GM23338 (cell line): Measurements from ENCODE around the gene ABCB6. TPM values are rescaled to one million over a fixed set of nuclear protein-coding genes. Genes with fewer than 3 reads are reported as not detected.

ENCODE experiments used
- ATAC-seq: fragments of 200-7000 bp; cut with Tn5 transposase; 3 replicates; pipeline ENCODE4 v1.9.1; 2020
- DNase-seq: peaks from one replicate; pipeline ENCODE4 v3.0.0-alpha.2; 2015; ENCODE audit warnings: low spot score
- H2AFZ ChIP-seq: fragments of 200-600 bp; sonication (generic); 2 replicates; pipeline ENCODE4 v1.8.0; 2016; ENCODE audit warnings: antibody characterized with exemption, mild to moderate bottlenecking, moderate library complexity
- H3F3A ChIP-seq: fragments of 200-600 bp; sonication (generic); replicated peaks from 2 replicates; pipeline ENCODE4 v1.8.0; 2017; ENCODE audit warnings: antibody characterized with exemption, mixed run types, low read depth
- H3K27ac ChIP-seq: fragments of 200-600 bp; sonication (generic); 2 replicates; pipeline ENCODE4 v1.6.1; 2016; ENCODE audit warnings: low read depth
- H3K27me3 ChIP-seq: fragments of 200-600 bp; sonication (generic); 2 replicates; pipeline ENCODE4 v1.8.0; 2016; ENCODE audit warnings: mild to moderate bottlenecking, mixed run types, moderate library complexity; ENCODE audit not compliant: insufficient read depth
- H3K36me3 ChIP-seq: fragments of 200-600 bp; sonication (generic); 2 replicates; pipeline ENCODE4 v1.8.0; 2016; ENCODE audit warnings: mild to moderate bottlenecking; ENCODE audit not compliant: insufficient read depth
- H3K4me1 ChIP-seq: fragments of 200-600 bp; sonication (generic); 2 replicates; pipeline ENCODE4 v1.8.0; 2016; ENCODE audit warnings: mild to moderate bottlenecking, moderate library complexity; ENCODE audit not compliant: insufficient read depth
- H3K4me2 ChIP-seq: fragments of 200-600 bp; sonication (generic); 2 replicates; pipeline ENCODE4 v1.7.1; 2017; ENCODE audit warnings: mixed run types
- H3K4me3 ChIP-seq: fragments of 200-600 bp; sonication (generic); 2 replicates; pipeline ENCODE4 v1.6.1; 2016; ENCODE audit warnings: mixed run types
- H3K79me2 ChIP-seq: fragments of 200-600 bp; sonication (generic); replicated peaks from 2 replicates; pipeline ENCODE4 v1.8.0; 2017; ENCODE audit warnings: mild to moderate bottlenecking; ENCODE audit not compliant: insufficient read depth
- H3K9me2 ChIP-seq: fragments of 200-600 bp; sonication (generic); 2 replicates; pipeline ENCODE4 v1.8.0; 2017; ENCODE audit not compliant: insufficient read depth
- H4K20me1 ChIP-seq: fragments of 200-600 bp; sonication (generic); replicated peaks from 2 replicates; pipeline ENCODE4 v1.8.0; 2017; ENCODE audit warnings: mild to moderate bottlenecking; ENCODE audit not compliant: insufficient read depth
- H3K27ac Mint-ChIP-seq: 2 replicates; pipeline ENCODE4 v1.8.0; 2020; ENCODE audit warnings: inconsistent platforms, mild to moderate bottlenecking, moderate library complexity, mixed read lengths
- H3K27me3 Mint-ChIP-seq: 3 replicates; pipeline ENCODE4 v1.8.0; 2022; ENCODE audit warnings: low read depth, mild to moderate bottlenecking, moderate library complexity, mixed read lengths, inconsistent platforms; ENCODE audit not compliant: insufficient read depth, poor library complexity
- H3K36me3 Mint-ChIP-seq: 3 replicates; pipeline ENCODE4 v1.8.0; 2021; ENCODE audit warnings: low read depth, mild to moderate bottlenecking, inconsistent platforms, moderate library complexity, mixed read lengths
- H3K4me1 Mint-ChIP-seq: 3 replicates; pipeline ENCODE4 v1.8.0; 2020; ENCODE audit warnings: mild to moderate bottlenecking, inconsistent platforms, mixed read lengths
- H3K4me3 Mint-ChIP-seq: 3 replicates; pipeline ENCODE4 v1.8.0; 2021; ENCODE audit warnings: moderate library complexity, mild to moderate bottlenecking, inconsistent platforms, mixed read lengths
- H3K9me3 Mint-ChIP-seq: 3 replicates; pipeline ENCODE4 v1.8.0; 2020; ENCODE audit warnings: moderate library complexity, mild to moderate bottlenecking, inconsistent platforms, mixed read lengths
- CREB1 ChIP-seq: fragments of 250-450 bp; sonication (Bioruptor Pico); IDR thresholded peaks from 2 replicates; pipeline ENCODE4 v1.5.0; 2020; ENCODE audit warnings: low read depth, mild to moderate bottlenecking, moderate library complexity
- EZH2 ChIP-seq: fragments of 200-600 bp; sonication (generic); IDR thresholded peaks from one replicate; pipeline ENCODE4 v1.8.0; 2017; ENCODE audit warnings: antibody characterized with exemption, mild to moderate bottlenecking, low read depth; ENCODE audit not compliant: unreplicated experiment
- EZH2phosphoT487 ChIP-seq: fragments of 200-600 bp; sonication (generic); IDR thresholded peaks from one replicate; pipeline ENCODE4 v1.8.1; 2018; ENCODE audit warnings: antibody characterized with exemption; ENCODE audit not compliant: unreplicated experiment
- JUNB ChIP-seq: IDR thresholded peaks from one replicate; pipeline ENCODE4 v1.6.1; 2016; ENCODE audit warnings: antibody characterized with exemption; ENCODE audit not compliant: unreplicated experiment
- NANOG ChIP-seq: IDR thresholded peaks from 2 replicates; pipeline ENCODE4 v1.6.1; 2016; ENCODE audit warnings: antibody characterized with exemption, borderline replicate concordance
- POLR2AphosphoS5 ChIP-seq: IDR thresholded peaks from 2 replicates; pipeline ENCODE4 v1.6.1; 2016; ENCODE audit warnings: antibody characterized with exemption, low read depth
- STAT1 ChIP-seq: IDR thresholded peaks from one replicate; pipeline ENCODE4 v1.6.1; 2016; ENCODE audit warnings: antibody characterized with exemption; ENCODE audit not compliant: unreplicated experiment
- ZNF331 ChIP-seq: fragments of 250-450 bp; sonication (Bioruptor Pico); IDR thresholded peaks from 2 replicates; pipeline ENCODE4 v1.5.0; 2020; ENCODE audit warnings: low read depth, mild to moderate bottlenecking, moderate library complexity
- polyA plus RNA-seq: library from polyadenylated mRNA; unstranded; fragments of >200 nt; fragmentation: Nextera tagmentation; extraction: Ambion mirVana; gene quantifications from 2 replicates; pipeline ENCODE4 v1.2.1, GENCODE V29; 2016
- total RNA-seq: library from RNA; depleted of rRNA; stranded (reverse); fragments of >200 nt; shearing (Covaris generic); gene quantifications from 2 replicates; pipeline ENCODE4 v1.2.3, GENCODE V29; 2014
- TF ChIP-seq, protein P1 (sequence below), 2 experiments: fragments of 200-600 bp in 1 of 2; sonication (generic) in 1 of 2; conservative IDR thresholded peaks; 2 replicates each; pipeline versions ENCODE4 v1.5.1 to v1.6.1; 2016 to 2017; ENCODE audit warnings: antibody characterized with exemption in 2 of 2, low read depth in 2 of 2, mild to moderate bottlenecking in 2 of 2, moderate library complexity in 1 of 2
- TF ChIP-seq, protein P2 (sequence below): IDR thresholded peaks from one replicate; pipeline ENCODE4 v1.6.1; 2018; ENCODE audit warnings: antibody characterized with exemption; ENCODE audit not compliant: unreplicated experiment
- TF ChIP-seq, protein P3 (sequence below): IDR thresholded peaks from 2 replicates; pipeline ENCODE4 v1.6.1; 2016; ENCODE audit warnings: antibody characterized with exemption

ABCB6 gene
- total and polyA plus RNA-seq, 2 experiments from 2014 or later: 26.2 to 35.1 TPM

DNA sequence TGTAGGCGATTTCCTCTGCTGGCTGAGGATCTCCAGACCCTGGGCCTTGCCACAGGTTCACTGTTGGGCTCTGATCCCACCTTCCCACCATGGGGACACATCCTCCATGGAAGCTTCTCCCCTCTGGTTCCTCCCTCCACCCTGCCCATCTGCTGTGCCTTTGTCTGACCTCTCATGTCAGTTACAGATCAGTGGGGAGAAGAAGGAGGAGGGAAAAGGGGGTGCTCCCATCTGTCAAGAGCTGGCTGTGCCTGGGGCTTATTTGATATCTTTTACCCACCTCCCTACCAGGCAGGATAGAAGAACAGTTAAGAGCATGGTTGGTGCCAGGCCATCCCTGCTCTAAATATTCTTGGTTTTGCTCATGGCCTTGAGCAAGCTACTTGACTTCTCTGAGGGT lies 48.1 kb upstream of the ABCB6 start:
- H3K9me2 ChIP-seq: no peaks in the 10 kb centered on the region
- H4K20me1 ChIP-seq: no peaks in the 10 kb centered on the region
- Mint-ChIP-seq H3K4me3 (no peak overlapping the region), H3K36me3 (no peaks in the 10 kb centered on the region), H3K27me3 (peaks cover 19% of the 10 kb centered on the region), H3K9me3 (no peaks in the 10 kb centered on the region), H3K4me1 (no peaks in the 10 kb centered on the region), H3K27ac (no peak overlapping the region)
- ATAC-seq (no peak), DNase-seq (no peak)
- H3K4me3 ChIP-seq: no peak overlapping the region
- no peaks in the 10 kb centered on the region for H3K79me2 ChIP-seq
- H3K36me3 ChIP-seq: no peaks in the 10 kb centered on the region
- H3K27ac ChIP-seq: no peak overlapping the region
- H3K4me1 ChIP-seq: no peaks in the 10 kb centered on the region
- no peaks in the 10 kb centered on the region for H3F3A ChIP-seq
- TF ChIP-seq STAT1: no peak
- TF ChIP-seq ZNF331 (CRISPR knock-in tag): no peak
- TF ChIP-seq POLR2AphosphoS5: no peak
- no peak for TF ChIP-seq NANOG
- TF ChIP-seq, protein P1, sequence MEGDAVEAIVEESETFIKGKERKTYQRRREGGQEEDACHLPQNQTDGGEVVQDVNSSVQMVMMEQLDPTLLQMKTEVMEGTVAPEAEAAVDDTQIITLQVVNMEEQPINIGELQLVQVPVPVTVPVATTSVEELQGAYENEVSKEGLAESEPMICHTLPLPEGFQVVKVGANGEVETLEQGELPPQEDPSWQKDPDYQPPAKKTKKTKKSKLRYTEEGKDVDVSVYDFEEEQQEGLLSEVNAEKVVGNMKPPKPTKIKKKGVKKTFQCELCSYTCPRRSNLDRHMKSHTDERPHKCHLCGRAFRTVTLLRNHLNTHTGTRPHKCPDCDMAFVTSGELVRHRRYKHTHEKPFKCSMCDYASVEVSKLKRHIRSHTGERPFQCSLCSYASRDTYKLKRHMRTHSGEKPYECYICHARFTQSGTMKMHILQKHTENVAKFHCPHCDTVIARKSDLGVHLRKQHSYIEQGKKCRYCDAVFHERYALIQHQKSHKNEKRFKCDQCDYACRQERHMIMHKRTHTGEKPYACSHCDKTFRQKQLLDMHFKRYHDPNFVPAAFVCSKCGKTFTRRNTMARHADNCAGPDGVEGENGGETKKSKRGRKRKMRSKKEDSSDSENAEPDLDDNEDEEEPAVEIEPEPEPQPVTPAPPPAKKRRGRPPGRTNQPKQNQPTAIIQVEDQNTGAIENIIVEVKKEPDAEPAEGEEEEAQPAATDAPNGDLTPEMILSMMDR (conservative IDR thresholded peaks at IDR 0.05; ENCODE audit: low read depth in 2 of 2): no peak
- TF ChIP-seq EZH2phosphoT487: no peak
- H2AFZ ChIP-seq: no peak overlapping the region
- no peak overlapping the region for H3K4me2 ChIP-seq
- H3K27me3 ChIP-seq: no peaks in the 10 kb centered on the region

DNA sequence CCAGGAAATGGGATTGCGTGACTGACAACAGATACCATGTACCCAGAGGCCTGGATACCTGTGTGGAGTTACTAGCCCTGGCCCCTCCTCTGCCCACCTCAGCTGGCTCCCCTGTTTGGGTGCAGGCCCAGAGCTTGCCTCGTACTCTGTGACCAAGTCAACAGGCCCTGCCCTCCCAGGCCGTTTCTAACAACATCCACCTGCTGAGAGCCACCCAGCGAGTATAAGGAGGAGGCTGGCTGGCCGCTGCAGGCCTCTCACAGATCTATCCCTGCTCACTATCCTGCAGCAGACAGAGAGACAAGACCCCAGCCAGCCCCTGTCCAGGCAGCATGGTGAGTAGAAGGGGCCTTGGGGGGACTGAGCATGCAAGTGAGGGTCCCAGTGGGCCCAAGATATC lies 47.5 kb upstream of the ABCB6 start:
- DNase-seq (no peak), ATAC-seq (peak; percentile 85)
- Mint-ChIP-seq H3K36me3 (no peaks in the 10 kb centered on the region), H3K4me1 (no peaks in the 10 kb centered on the region), H3K9me3 (no peaks in the 10 kb centered on the region), H3K27ac (no peak overlapping the region), H3K4me3 (no peak overlapping the region), H3K27me3 (peaks cover 17% of the 10 kb centered on the region)
- Histone ChIP-seq H3K36me3 (no peaks in the 10 kb centered on the region), H3K4me3 (no peak overlapping the region), H3K27me3 (no peaks in the 10 kb centered on the region), H4K20me1 (no peaks in the 10 kb centered on the region), H3K4me1 (no peaks in the 10 kb centered on the region), H3K79me2 (no peaks in the 10 kb centered on the region), H3K4me2 (no peak overlapping the region), H3K27ac (no peak overlapping the region), H2AFZ (no peak overlapping the region), H3K9me2 (no peaks in the 10 kb centered on the region), H3F3A (no peaks in the 10 kb centered on the region)
- TF ChIP-seq, protein P1 (conservative IDR thresholded peaks at IDR 0.05; ENCODE audit: low read depth in 2 of 2): no peak
- TF ChIP-seq EZH2phosphoT487 (no peak), POLR2AphosphoS5 (no peak), EZH2 (no peak), CREB1 (no peak), ZNF331 (CRISPR knock-in tag) (no peak), JUNB (no peak), NANOG (no peak)
- TF ChIP-seq, protein P2, sequence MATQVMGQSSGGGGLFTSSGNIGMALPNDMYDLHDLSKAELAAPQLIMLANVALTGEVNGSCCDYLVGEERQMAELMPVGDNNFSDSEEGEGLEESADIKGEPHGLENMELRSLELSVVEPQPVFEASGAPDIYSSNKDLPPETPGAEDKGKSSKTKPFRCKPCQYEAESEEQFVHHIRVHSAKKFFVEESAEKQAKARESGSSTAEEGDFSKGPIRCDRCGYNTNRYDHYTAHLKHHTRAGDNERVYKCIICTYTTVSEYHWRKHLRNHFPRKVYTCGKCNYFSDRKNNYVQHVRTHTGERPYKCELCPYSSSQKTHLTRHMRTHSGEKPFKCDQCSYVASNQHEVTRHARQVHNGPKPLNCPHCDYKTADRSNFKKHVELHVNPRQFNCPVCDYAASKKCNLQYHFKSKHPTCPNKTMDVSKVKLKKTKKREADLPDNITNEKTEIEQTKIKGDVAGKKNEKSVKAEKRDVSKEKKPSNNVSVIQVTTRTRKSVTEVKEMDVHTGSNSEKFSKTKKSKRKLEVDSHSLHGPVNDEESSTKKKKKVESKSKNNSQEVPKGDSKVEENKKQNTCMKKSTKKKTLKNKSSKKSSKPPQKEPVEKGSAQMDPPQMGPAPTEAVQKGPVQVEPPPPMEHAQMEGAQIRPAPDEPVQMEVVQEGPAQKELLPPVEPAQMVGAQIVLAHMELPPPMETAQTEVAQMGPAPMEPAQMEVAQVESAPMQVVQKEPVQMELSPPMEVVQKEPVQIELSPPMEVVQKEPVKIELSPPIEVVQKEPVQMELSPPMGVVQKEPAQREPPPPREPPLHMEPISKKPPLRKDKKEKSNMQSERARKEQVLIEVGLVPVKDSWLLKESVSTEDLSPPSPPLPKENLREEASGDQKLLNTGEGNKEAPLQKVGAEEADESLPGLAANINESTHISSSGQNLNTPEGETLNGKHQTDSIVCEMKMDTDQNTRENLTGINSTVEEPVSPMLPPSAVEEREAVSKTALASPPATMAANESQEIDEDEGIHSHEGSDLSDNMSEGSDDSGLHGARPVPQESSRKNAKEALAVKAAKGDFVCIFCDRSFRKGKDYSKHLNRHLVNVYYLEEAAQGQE: no peak
- TF ChIP-seq, protein P3, sequence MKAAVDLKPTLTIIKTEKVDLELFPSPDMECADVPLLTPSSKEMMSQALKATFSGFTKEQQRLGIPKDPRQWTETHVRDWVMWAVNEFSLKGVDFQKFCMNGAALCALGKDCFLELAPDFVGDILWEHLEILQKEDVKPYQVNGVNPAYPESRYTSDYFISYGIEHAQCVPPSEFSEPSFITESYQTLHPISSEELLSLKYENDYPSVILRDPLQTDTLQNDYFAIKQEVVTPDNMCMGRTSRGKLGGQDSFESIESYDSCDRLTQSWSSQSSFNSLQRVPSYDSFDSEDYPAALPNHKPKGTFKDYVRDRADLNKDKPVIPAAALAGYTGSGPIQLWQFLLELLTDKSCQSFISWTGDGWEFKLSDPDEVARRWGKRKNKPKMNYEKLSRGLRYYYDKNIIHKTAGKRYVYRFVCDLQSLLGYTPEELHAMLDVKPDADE: no peak
